ENCODE measurements around the gene TDRD9.

TDRD9 gene

DNA sequence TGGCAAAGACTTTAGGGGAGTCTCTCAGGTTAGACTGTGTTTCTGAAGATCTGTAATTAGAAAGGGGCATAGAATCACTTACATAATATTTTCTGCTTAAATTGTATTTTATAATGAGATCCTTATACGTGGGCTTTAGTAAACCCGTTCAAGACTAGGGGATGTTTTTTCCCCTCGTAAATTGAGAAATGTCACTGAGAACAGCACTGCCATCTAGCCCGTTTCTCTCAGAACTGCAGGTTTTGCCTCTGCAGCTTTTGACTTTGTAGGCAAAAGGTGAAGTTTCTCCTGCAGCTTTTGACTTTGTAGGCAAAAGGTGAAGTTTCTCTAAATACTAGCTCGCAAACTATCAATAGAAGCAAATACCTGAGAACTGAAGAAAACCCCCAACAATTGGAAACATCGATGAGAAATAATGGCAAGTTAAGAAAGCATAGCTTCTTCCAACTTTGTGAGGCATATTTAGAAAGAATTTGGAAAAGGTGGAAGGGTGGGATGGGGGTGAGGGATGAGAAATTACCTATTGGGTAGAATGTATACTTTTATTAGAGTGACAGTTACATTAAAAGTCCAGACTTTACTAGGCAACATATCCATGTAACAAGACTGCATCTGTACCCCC is 147.4 kb downstream of the TDRD9 start:
- DNase-seq, result no peak
- TF ChIP-seq POLR2A (IDR thresholded peaks at IDR 0.05; ENCODE audit: low read length) (no peak), GATA1 (IDR thresholded peaks at IDR 0.05; ENCODE audit: low read depth, low read length) (no peak)

- DNase-seq, result no peak
- no peak for TF ChIP-seq GATA1 (IDR thresholded peaks at IDR 0.05; ENCODE audit: low read depth, low read length)
- TF ChIP-seq POLR2A (IDR thresholded peaks at IDR 0.05; ENCODE audit: low read length), result no peak
These were observed 148.5 kb downstream of the TDRD9 start for GRCh38 chr14:104076743-104077142.

DNA sequence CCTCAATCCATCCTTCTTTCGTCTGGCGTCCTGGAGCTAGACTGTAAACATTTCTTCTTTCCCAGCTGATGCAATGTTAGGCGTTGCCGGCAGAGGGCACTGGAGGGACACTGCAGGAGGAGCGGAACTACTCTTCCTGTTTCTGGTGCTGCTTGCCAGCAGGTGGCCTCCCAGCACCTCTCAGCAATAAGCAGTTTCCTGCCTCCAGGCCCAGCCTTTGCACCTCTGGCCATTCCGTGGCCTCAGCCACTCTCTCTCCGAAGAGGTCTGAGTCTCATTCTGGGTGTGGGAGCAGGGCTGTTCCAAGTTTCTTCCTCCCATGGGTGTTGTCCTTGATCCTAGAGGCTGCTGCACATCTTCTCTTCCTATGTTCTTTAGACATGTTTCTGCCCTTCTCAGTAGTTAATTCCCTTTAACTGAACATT is 149.8 kb downstream of the TDRD9 start:
- no peak for TF ChIP-seq POLR2A (IDR thresholded peaks at IDR 0.05; ENCODE audit: low read length)
- no peak for TF ChIP-seq GATA1 (IDR thresholded peaks at IDR 0.05; ENCODE audit: low read depth, low read length)
- DNase-seq, result peak; percentile 83 to 89

- TF ChIP-seq POLR2A (IDR thresholded peaks at IDR 0.05; ENCODE audit: low read length) (no peak), GATA1 (IDR thresholded peaks at IDR 0.05; ENCODE audit: low read depth, low read length) (no peak)
- DNase-seq, result no peak
These were observed 152.4 kb downstream of the TDRD9 start for GRCh38 chr14:104080376-104081260.

DNA sequence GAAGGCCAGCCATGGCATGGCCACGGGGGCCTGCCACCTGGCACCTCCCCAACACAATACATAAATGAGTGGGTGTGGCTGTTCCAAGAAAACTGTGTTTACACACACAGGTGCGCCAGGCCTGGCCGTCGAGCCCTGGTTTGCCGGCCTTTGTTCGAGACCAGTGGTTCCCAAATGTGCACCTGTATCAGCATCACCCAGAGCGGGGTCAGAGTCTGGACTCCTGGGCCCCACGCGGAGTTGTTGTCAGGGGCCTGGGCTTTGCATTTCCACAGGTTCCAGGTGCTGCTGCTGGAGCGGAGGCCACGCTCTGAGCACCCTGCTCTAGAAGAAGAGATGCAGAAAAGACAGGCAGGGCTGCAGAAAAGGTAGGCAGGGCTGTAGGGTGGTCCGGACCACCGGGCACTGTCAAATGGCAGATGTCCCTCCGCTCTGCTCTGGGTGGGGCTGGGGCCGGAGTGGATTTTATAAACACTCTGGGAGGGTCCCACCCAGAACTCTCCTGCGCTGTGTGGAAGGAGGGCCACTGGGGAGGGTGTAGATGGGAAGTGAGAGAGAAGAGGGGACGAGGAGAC is 153.1 kb downstream of the TDRD9 start:
- no peak for DNase-seq
- no peak for TF ChIP-seq POLR2A (IDR thresholded peaks at IDR 0.05; ENCODE audit: low read length)
- TF ChIP-seq GATA1 (IDR thresholded peaks at IDR 0.05; ENCODE audit: low read depth, low read length), result no peak

- TF ChIP-seq GATA1 (IDR thresholded peaks at IDR 0.05; ENCODE audit: low read depth, low read length) (no peak), POLR2A (IDR thresholded peaks at IDR 0.05; ENCODE audit: low read length) (no peak)
- DNase-seq, result no peak
These were observed 153.8 kb downstream of the TDRD9 start for GRCh38 chr14:104081951-104082464.

- no peak for TF ChIP-seq POLR2A (IDR thresholded peaks at IDR 0.05; ENCODE audit: low read length)
- no peak for TF ChIP-seq GATA1 (IDR thresholded peaks at IDR 0.05; ENCODE audit: low read depth, low read length)
- no peak for DNase-seq
These were observed 154.6 kb downstream of the TDRD9 start for GRCh38 chr14:104082807-104083206.

DNA sequence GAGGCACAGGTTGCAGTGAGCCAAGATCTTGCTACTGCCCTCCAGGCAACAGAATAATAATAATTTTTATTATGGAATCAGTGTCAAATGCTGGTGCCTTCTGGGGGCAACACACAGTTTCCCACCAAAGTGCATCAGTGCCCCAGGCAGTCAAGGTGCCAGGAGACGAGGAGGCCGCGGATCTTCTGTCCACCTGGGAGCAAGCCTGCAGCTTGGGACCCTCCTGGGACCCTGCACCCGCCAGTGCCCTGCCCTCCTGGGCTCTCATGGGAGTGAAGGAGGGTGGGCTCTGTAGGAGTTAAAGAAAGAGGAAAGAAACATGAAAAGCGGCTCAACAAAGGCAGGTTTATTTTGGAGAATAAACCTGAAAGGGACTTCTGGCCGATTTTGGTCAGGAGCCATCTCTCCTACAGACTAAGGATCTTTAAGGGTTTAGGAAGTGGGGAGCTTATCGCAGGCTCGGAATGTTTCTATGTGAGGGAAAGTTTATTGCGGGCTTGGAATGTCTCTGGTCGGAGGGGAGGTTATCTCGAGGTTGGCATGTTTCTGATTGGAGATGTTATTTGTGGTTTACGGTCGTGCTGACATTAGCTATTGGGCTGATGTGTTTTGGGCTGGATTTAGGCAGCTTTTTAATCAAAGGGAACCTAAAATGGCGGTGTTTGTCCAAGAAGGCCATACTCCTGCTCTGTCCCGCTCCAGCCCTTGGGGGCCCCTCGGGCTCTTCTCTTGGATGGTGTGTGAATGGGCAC is 156.2 kb downstream of the TDRD9 start:
- TF ChIP-seq GATA1 (IDR thresholded peaks at IDR 0.05; ENCODE audit: low read depth, low read length) (no peak), POLR2A (IDR thresholded peaks at IDR 0.05; ENCODE audit: low read length) (no peak)
- no peak for DNase-seq

DNA sequence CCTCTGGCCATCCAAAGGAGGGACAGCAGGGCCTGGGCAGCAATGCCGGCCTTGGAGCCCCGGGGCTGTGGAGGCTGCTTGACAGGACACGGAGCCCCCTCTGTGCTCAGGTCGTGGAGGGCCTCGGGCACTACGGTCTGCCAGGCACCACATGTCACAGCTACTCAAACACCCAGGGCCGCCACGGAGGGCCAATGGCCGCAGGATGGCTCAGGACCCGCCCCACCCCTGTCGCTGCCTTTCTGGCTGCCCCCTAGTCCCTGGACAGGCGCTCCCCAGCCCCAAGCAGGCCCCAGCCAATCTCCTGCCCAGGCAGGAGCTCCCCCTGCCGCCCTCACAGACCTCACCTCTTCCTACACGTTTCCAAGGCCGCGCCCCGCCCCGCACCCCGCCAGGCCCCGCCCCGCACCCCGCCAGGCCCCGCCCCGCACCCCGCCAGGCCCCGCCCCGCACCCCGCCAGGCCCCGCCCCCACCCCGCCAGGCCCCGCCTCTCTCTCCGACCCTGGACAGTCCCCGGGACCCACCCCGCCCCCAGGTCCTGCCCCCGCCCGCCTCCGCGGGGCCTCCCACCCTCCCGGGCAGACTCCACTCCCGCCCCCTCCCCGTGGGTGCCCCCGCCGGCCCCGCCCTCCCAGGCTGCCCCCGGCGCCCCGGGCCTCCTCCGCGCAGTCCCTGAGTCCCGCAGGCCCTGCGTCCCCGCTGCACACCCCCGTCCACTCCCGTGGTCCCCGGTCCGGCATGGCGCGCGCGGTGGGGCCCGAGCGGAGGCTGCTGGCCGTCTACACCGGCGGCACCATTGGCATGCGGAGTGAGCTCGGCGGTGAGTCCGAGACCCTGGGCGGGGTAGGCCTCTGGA is 157.0 kb downstream of the TDRD9 start, which contains the start of gene ASPG:
Gene ASPG (plus strand): TSS at position 669 of the 857 bp plus-strand sequence. CDS start 71 bp downstream, at position 740.
- no peak for TF ChIP-seq GATA1 (IDR thresholded peaks at IDR 0.05; ENCODE audit: low read depth, low read length)
- TF ChIP-seq POLR2A (IDR thresholded peaks at IDR 0.05; ENCODE audit: low read length), result no peak
- DNase-seq, result peak; percentile 21 to 43

GRCh38 chr14:104085889-104086201 is 157.6 kb downstream of the TDRD9 start:
- DNase-seq, result no peak
- no peak for TF ChIP-seq GATA1 (IDR thresholded peaks at IDR 0.05; ENCODE audit: low read depth, low read length)
- TF ChIP-seq POLR2A (IDR thresholded peaks at IDR 0.05; ENCODE audit: low read length), result no peak

DNA sequence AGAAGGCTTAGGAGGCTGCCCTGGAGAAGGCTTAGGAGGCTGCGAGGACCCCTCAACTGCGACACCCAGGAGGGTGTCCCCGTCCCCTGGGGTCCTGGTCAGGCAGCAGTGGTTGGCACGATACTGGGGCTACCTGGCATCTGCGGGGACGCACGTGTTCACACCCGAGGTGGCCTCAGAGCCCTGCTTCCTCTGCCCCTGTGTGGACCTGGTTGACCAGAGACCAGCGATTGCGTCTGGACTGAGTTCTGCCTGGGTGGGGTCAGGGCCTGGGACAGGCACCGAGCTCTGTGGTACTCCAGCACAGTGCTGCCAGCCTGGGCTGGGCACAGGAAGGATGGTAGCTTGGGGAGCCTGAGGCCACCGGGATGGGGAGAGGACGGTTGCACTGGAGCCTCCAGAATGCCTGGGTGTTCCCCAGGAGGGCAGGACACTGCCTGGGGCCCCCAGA is 158.0 kb downstream of the TDRD9 start:
- TF ChIP-seq POLR2A (IDR thresholded peaks at IDR 0.05; ENCODE audit: low read length) (no peak), GATA1 (IDR thresholded peaks at IDR 0.05; ENCODE audit: low read depth, low read length) (no peak)
- no peak for DNase-seq

DNA sequence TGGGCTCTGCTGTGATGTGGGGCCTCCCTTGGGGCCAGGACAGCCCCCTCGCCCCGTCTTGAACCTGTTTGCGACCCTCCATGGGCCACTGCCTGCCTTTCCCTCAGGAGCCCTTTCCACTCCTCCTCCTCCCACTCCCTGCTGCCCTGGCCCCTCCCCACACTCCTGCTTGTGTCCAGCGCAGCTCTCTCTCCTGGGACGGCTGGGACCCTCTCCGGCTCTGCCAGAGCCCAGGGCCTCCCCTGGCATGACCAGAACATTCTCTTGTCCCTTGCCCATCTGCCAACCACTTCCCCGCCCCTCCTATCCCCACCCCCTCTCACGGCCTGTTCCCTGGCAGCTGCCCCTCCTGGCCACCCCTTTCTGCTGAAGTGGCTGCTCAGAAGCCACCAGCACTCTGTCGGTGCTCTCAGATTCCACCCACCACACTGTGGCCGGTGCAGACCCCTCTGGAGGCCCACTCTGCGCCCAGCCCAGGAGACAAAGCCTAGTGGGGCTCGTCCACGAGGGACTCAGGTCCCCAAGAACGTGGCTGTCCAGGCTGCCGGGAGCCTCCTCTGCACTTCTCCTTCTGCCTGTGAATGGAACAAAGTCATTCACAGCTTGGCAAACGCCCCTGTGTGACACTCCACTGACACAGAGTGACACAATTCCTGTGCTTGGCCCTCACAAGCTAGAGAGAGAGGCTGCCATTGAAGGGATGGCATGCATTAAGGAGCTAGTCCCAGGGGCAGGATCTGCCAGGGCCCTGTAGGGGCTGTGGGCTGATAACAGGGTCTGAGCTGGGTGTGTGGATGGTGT is 158.6 kb downstream of the TDRD9 start:
- TF ChIP-seq POLR2A (IDR thresholded peaks at IDR 0.05; ENCODE audit: low read length) (no peak), GATA1 (IDR thresholded peaks at IDR 0.05; ENCODE audit: low read depth, low read length) (no peak)
- DNase-seq, result no peak

Measured in erythroblast (primary cell).